GM12878 (cell line): ENCODE results near the gene AOPEP. TPM values are rescaled to one million over a fixed set of nuclear protein-coding genes. Genes with fewer than 3 reads are reported as not detected.
A peak's percentile ranks its signal among the peaks of the same experiment; 100 is the strongest.

ENCODE experiments used
- ATAC-seq: fragments of 200-7000 bp; cut with Tn5 transposase; 3 replicates; pipeline ENCODE4 v1.9.1; 2020; ENCODE audit warnings: mild to moderate bottlenecking, moderate library complexity
- BruUV-seq: library from RNA; stranded (reverse); fragments of 400-500 nt; replicated peaks from 2 replicates; lab custom pipeline; 2021; lab: Mats Ljungman, UMichigan
- CTCF ChIA-PET: fragments of 300-600 bp; sonication (Branson Sonifier 250); formaldehyde crosslinking; extraction: SDS; loops from one replicate; lab custom pipeline; 2021; ENCODE audit warnings: inconsistent platforms; lab: Yijun Ruan, JAX
- POLR2A ChIA-PET: fragments of 350-600 bp; formaldehyde crosslinking; extraction: SDS; loops from one replicate; lab custom pipeline; 2021; ENCODE audit warnings: inconsistent platforms; lab: Charles Lee
- RAD21 ChIA-PET: fragments of 300-600 bp; sonication (Branson Sonifier 250); formaldehyde crosslinking; loops from one replicate; lab custom pipeline; 2023; ENCODE audit warnings: antibody characterized with exemption; ENCODE audit not compliant: unreplicated experiment; lab: Charles Lee
- SMC1A ChIA-PET: fragments of 300-600 bp; sonication (Branson Sonifier 250); formaldehyde crosslinking; loops from one replicate; lab custom pipeline; 2023; ENCODE audit not compliant: unreplicated experiment, uncharacterized antibody; lab: Charles Lee
- DNase-seq: peaks from one replicate; pipeline ENCODE4 v3.0.0-alpha.2; 2011; ENCODE audit warnings: low read depth, low spot score
- FAIRE-seq: peaks from 3 replicates; lab custom pipeline; 2011; peaks lifted over from hg19 to GRCh38; lab: Jason Lieb, UNC
- H2AFZ ChIP-seq: 2 replicates; pipeline ENCODE4 v1.6.0; 2011; ENCODE audit warnings: low read depth, low read length, control low read depth; ENCODE audit not compliant: control insufficient read depth
- H3K27ac ChIP-seq: 2 replicates; pipeline ENCODE4 v1.5.1; 2011; ENCODE audit warnings: control low read depth; ENCODE audit not compliant: control insufficient read depth, insufficient read depth
- H3K27me3 ChIP-seq, 2 experiments: replicated peaks in 1 of 2; 2 replicates each; pipeline versions ENCODE4 v1.6.0 to v1.6.1; 2011; ENCODE audit warnings: low read length in 1 of 2; ENCODE audit not compliant: control insufficient read depth in 2 of 2, insufficient read depth in 2 of 2
- H3K36me3 ChIP-seq, 2 experiments: 2 replicates each; pipeline ENCODE4 v1.5.1; 2011; ENCODE audit warnings: low read length in 1 of 2; ENCODE audit not compliant: control insufficient read depth in 2 of 2, insufficient read depth in 2 of 2
- H3K4me1 ChIP-seq: 2 replicates; pipeline ENCODE4 v1.6.1; 2011; ENCODE audit warnings: mild to moderate bottlenecking, low read length, moderate library complexity, mixed read lengths; ENCODE audit not compliant: control insufficient read depth, insufficient read depth
- H3K4me2 ChIP-seq: 2 replicates; pipeline ENCODE4 v1.6.0; 2011; ENCODE audit warnings: control low read depth; ENCODE audit not compliant: control insufficient read depth, insufficient read depth
- H3K4me3 ChIP-seq: fragments of 200-600 bp; sonication (generic); 2 replicates; pipeline ENCODE4 v1.5.1; 2016
- H3K79me2 ChIP-seq: 2 replicates; pipeline ENCODE4 v1.6.0; 2011; ENCODE audit warnings: low read length; ENCODE audit not compliant: control insufficient read depth, insufficient read depth
- H3K9ac ChIP-seq: 2 replicates; pipeline ENCODE4 v1.8.0; 2011; ENCODE audit warnings: low read length, control low read depth, mixed read lengths; ENCODE audit not compliant: control insufficient read depth, insufficient read depth
- H3K9me3 ChIP-seq: replicated peaks from 3 replicates; pipeline ENCODE4 v1.5.1; 2011; ENCODE audit warnings: mild to moderate bottlenecking, low read length; ENCODE audit not compliant: control insufficient read depth, insufficient read depth
- H4K20me1 ChIP-seq: 2 replicates; pipeline ENCODE4 v1.6.0; 2011; ENCODE audit not compliant: control insufficient read depth, insufficient read depth
- NR2C2 ChIP-seq: IDR thresholded peaks from 2 replicates; pipeline ENCODE4 v1.6.1; 2011; ENCODE audit warnings: borderline replicate concordance, low read depth; ENCODE audit not compliant: control insufficient read depth, insufficient read length
- NRF1 ChIP-seq: conservative IDR thresholded peaks from 2 replicates; pipeline ENCODE4 v1.6.1; 2011; ENCODE audit warnings: mild to moderate bottlenecking, low read depth, low read length, improper control_type of control experiment
- PAX5 ChIP-seq: IDR thresholded peaks from 2 replicates; pipeline ENCODE4 v1.6.1; 2011; ENCODE audit warnings: low read depth, low read length, borderline replicate concordance
- RCOR1 ChIP-seq: conservative IDR thresholded peaks from 2 replicates; pipeline ENCODE4 v1.6.1; 2012; ENCODE audit warnings: low read depth, low read length, improper control_type of control experiment
- SRF ChIP-seq, 2 experiments: IDR thresholded peaks; 2 replicates each; pipeline ENCODE4 v1.6.1; 2011; ENCODE audit warnings: low read depth in 2 of 2, low read length in 2 of 2, mild to moderate bottlenecking in 1 of 2, moderate library complexity in 1 of 2
- TCF12 ChIP-seq: IDR thresholded peaks from 2 replicates; pipeline ENCODE4 v1.6.1; 2011; ENCODE audit warnings: low read depth, mild to moderate bottlenecking, low read length
- WGBS: methylation state at CpG from one replicate; pipeline ENCODE4 v1.1.6; 2016; ENCODE audit warnings: low lambda C conversion rate; ENCODE audit not compliant: insufficient replicate concordance, insufficient coverage; ENCODE audit errors: missing lambda C conversion rate; 5-methylcytosine and 5-hydroxymethylcytosine counted together
- in situ Hi-C: fragments of 300-500 bp; cut with MboI; formaldehyde crosslinking; loops from 9 replicates; pipeline ENCODE4 v1.14.3; 2018; ENCODE audit warnings: mixed read lengths
- intact Hi-C: fragments of 100-400 bp; cut with micrococcal nuclease; formaldehyde crosslinking; loops from one replicate; pipeline ENCODE4 v1.14.2; 2022; ENCODE audit not compliant: unreplicated experiment
- polyA plus RNA-seq, 11 experiments: library from polyadenylated mRNA; depleted of rRNA in 4 of 11; unstranded in 6 of 11; stranded (reverse) in 5 of 11; fragments of >200 nt; fragmentation: Nextera tagmentation in 4 of 11; fragmentation: Illumina TruSeq in 1 of 11; extraction: Ambion mirVana in 4 of 11; extraction: Trizol in 1 of 11; gene quantifications; 1 replicate in 1 of 11; 2 replicates in 10 of 11; pipeline versions ENCODE4 v1.2.1 to v1.2.3, GENCODE V29; 2011 to 2016; ENCODE audit warnings: inconsistent platforms in 2 of 11, missing spikeins in 2 of 11, low read depth in 1 of 11
- total RNA-seq, 4 experiments: library from RNA; depleted of rRNA in 3 of 4; stranded (reverse); fragments of >200 nt in 3 of 4; fragmentation: Illumina TruSeq in 1 of 4; extraction: Trizol in 1 of 4; gene quantifications; 2 replicates each; pipeline versions ENCODE4 v1.2.1 to v1.2.3, GENCODE V29; 2013 to 2021
- TF ChIP-seq, protein P1 (sequence below): IDR thresholded peaks from 2 replicates; pipeline ENCODE4 v1.6.1; 2012; ENCODE audit warnings: low read depth, low read length, improper control_type of control experiment

Gene AOPEP
- total and polyA plus RNA-seq, 10 of the 15 experiments (the other 5 are each of a cell fraction or from before 2014, with no cell fraction given), result 2.3 to 16.9 (median 10.1) TPM

DNA sequence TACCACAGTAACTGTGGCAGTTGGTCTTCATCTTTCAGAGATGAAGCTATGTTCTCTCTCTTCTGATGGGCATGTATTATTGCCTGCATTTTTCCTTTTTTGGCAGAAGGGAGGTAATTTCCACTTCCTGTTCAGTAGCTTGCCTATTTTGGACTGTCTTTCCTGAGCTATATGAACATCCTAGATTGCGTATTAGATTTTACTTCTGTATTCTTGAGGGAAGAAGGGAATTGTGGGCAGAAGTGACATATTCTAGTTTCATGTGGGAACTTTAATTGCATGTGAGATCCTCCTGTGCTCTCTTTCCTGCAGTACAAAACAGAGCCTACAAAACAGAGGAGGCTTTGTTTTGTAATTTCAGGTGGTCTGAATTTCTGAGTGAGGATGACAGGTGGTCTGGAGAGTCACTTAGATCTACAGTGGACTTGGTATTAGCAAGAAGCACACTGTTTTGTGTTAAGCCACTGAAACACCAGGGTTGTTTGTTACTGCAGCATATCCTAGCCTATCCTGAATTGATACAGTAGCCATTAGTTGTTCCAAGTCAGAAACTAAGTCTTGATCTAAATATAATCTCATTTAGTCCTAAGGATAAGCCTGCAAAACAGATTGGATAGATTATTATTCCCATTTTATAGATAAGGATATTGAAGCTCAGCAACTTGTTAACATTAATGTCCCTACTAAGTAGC lies 68.1 kb downstream of the AOPEP start:
- FAIRE-seq (no peak), DNase-seq (no peak), ATAC-seq (no peak)
- in situ Hi-C loops (no loop called here), intact Hi-C loops (no loop called here)
- no TSS peak for BruUV-seq
- no peak overlapping the region for H2AFZ ChIP-seq
- H3K27me3 ChIP-seq, result no peaks in the 10 kb centered on the region
- ChIA-PET POLR2A (no interaction called here), RAD21 (interaction anchor here (1.3 kb wide), 1 partner anchor 11 kb away, joined by 6 read pairs; no protein-coding TSS in a partner anchor), SMC1A (interaction anchor here (0.9 to 1.9 kb wide), 8 partner anchors 8 to 123 kb away, joined by 3 to 6 read pairs (median 4); no protein-coding TSS in a partner anchor), CTCF (interaction anchor here (1.6 to 1.9 kb wide), 2 partner anchors 123 kb away, joined by 5 to 6 read pairs; no protein-coding TSS in a partner anchor)
- no peak overlapping the region for H3K4me3 ChIP-seq
- TF ChIP-seq TCF12 (no peak), NR2C2 (no peak), NRF1 (no peak), PAX5 (no peak), RCOR1 (no peak), SRF (IDR thresholded peaks at IDR 0.05; ENCODE audit: low read depth in 2 of 2, low read length in 2 of 2) (0 out of 4 replicates have a peak, but pooled peaks of 1 of the 2 experiments have one; percentile 41)
- TF ChIP-seq, protein P1, sequence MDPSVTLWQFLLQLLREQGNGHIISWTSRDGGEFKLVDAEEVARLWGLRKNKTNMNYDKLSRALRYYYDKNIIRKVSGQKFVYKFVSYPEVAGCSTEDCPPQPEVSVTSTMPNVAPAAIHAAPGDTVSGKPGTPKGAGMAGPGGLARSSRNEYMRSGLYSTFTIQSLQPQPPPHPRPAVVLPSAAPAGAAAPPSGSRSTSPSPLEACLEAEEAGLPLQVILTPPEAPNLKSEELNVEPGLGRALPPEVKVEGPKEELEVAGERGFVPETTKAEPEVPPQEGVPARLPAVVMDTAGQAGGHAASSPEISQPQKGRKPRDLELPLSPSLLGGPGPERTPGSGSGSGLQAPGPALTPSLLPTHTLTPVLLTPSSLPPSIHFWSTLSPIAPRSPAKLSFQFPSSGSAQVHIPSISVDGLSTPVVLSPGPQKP, result no peak
- H3K9ac ChIP-seq, result no peak overlapping the region
- no peak overlapping the region for H3K4me2 ChIP-seq
- H3K27ac ChIP-seq, result no peak overlapping the region
- H3K9me3 ChIP-seq, result peaks cover 1% of the 10 kb centered on the region; the same call in 1 of the 3 replicates
- peaks cover 10% of the 10 kb centered on the region; the same call in 1 of the 2 replicates for H3K4me1 ChIP-seq
- no peaks in the 10 kb centered on the region for H3K79me2 ChIP-seq
- H3K36me3 ChIP-seq, result no peaks in the 10 kb centered on the region
- WGBS, result 100% methylated on average over 1 of the region's 1 CpG
- H4K20me1 ChIP-seq, result no peaks in the 10 kb centered on the region
